Measurements from ENCODE around the gene RCBTB1. TPM values are rescaled to one million over a fixed set of nuclear protein-coding genes. Genes with fewer than 3 reads are reported as not detected.
"Not testable (repeated sequence)": the region's sequence is repeated elsewhere in the genome, so short reads cannot be mapped to it uniquely, and the experiment has no call there.

The RCBTB1 gene
- polyA plus RNA-seq, 3 donors from 2014 or later, result 6.5 to 13.0 (median 10.3) TPM

GRCh38 chr13:49590714-49591113, 5.4 kb upstream of the RCBTB1 start:
- not testable (repeated sequence) for H3K27me3 Mint-ChIP-seq (ENCODE audit: low read depth in 3 of 3); H3K4me3 Mint-ChIP-seq; H3K27ac Mint-ChIP-seq; H3K36me3 Mint-ChIP-seq; H3K9me3 Mint-ChIP-seq; DNase-seq
- peaks cover 2 to 12% of the 10 kb centered on the region in 2 donors for H3K4me1 Mint-ChIP-seq

GRCh38 chr13:49587311-49587847, 2.0 kb upstream of the RCBTB1 start:
- Mint-ChIP-seq H3K36me3 (no peaks in the 10 kb centered on the region), H3K27me3 (ENCODE audit: low read depth in 3 of 3) (peaks cover 0 to 4% (median 0%) of the 10 kb centered on the region in 3 donors), H3K9me3 (no peaks in the 10 kb centered on the region), H3K27ac (no peak overlapping the region), H3K4me1 (peaks cover 11 to 28% of the 10 kb centered on the region in 2 donors), H3K4me3 (no peak overlapping the region)
- DNase-seq, result no peak

DNA sequence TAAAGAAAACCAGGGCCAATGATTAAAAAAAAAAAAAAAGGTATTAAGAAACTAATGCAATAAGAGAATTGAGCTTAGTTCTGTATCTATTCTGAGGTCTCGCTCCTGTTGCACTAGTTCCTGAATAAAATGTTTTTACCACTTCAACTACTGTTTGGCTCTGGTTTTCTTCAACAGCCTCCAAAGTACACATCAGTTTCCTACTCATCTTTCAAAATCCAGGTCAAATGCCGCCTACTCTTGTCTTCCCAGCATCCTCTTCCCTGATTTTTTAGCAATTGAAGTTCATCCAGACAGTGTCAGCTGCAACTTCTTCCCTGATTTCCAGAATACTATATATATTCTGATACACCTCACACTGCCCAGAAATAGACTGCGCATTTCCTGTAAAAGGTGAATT, 1.4 kb upstream of the RCBTB1 start:
- H3K4me1 Mint-ChIP-seq, result peaks cover 11 to 32% of the 10 kb centered on the region in 2 donors
- peaks cover 0 to 2% (median 2%) of the 10 kb centered on the region in 3 donors for H3K36me3 Mint-ChIP-seq
- peaks cover 0 to 4% (median 0%) of the 10 kb centered on the region in 3 donors for H3K27me3 Mint-ChIP-seq (ENCODE audit: low read depth in 3 of 3)
- no peak for DNase-seq
- peak overlapping the region; percentile 84 to 96 (median 89) for H3K4me3 Mint-ChIP-seq
- no peaks in the 10 kb centered on the region for H3K9me3 Mint-ChIP-seq
- H3K27ac Mint-ChIP-seq, result peak overlapping the region in 5 of 6 donors; percentile 9 to 86 (median 55)

- peak overlapping the region; percentile 86 to 96 (median 90) for H3K4me3 Mint-ChIP-seq
- H3K27me3 Mint-ChIP-seq (ENCODE audit: low read depth in 3 of 3), result peaks cover 0 to 4% (median 0%) of the 10 kb centered on the region in 3 donors
- H3K9me3 Mint-ChIP-seq, result no peaks in the 10 kb centered on the region
- peaks cover 9 to 14% (median 12%) of the 10 kb centered on the region in 3 donors for H3K36me3 Mint-ChIP-seq
- H3K4me1 Mint-ChIP-seq, result peaks cover 11 to 41% of the 10 kb centered on the region in 2 donors
- DNase-seq, result peak in 1 of 3 donors; percentile 5
- H3K27ac Mint-ChIP-seq, result peak overlapping the region; percentile 73 to 90 (median 88)
Measured at GRCh38 chr13:49584771-49585182, 581 bp downstream of the RCBTB1 start.

GRCh38 chr13:49580980-49581680, 4.2 kb downstream of the RCBTB1 start:
- peaks cover 11 to 33% of the 10 kb centered on the region in 2 donors for H3K4me1 Mint-ChIP-seq
- H3K27me3 Mint-ChIP-seq (ENCODE audit: low read depth in 3 of 3), result peaks cover 0 to 4% (median 0%) of the 10 kb centered on the region in 3 donors
- peaks cover 9 to 26% (median 15%) of the 10 kb centered on the region in 3 donors for H3K36me3 Mint-ChIP-seq
- DNase-seq, result no peak
- H3K4me3 Mint-ChIP-seq, result no peak overlapping the region
- peak overlapping the region in 1 of 6 donors; percentile 13 for H3K27ac Mint-ChIP-seq
- no peaks in the 10 kb centered on the region for H3K9me3 Mint-ChIP-seq

DNA sequence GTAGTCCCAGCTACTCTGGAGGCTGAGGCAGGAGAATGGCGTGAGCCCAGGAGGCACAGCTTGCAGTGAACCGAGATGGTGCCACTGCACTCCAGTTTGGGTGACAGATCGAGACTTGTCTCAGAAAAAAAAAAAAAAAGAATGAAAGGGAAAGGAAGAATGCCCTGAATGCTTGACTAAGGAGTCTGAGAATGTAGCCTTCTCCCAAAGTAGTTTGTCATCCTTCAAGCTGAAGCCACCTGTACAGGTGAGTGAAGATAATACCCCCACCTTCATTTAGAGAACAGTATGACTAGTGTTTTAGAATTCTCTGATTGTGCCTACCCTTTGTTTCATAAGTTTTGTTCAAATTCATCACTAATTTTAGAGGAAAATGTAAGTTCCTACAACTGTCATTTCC, 5.9 kb downstream of the RCBTB1 start:
- peaks cover 4 to 22% of the 10 kb centered on the region in 2 donors for H3K4me1 Mint-ChIP-seq
- no peaks in the 10 kb centered on the region for H3K9me3 Mint-ChIP-seq
- no peak overlapping the region for H3K4me3 Mint-ChIP-seq
- peaks cover 9 to 26% (median 15%) of the 10 kb centered on the region in 3 donors for H3K36me3 Mint-ChIP-seq
- no peaks in the 10 kb centered on the region for H3K27me3 Mint-ChIP-seq (ENCODE audit: low read depth in 3 of 3)
- no peak for DNase-seq
- no peak overlapping the region for H3K27ac Mint-ChIP-seq

DNA sequence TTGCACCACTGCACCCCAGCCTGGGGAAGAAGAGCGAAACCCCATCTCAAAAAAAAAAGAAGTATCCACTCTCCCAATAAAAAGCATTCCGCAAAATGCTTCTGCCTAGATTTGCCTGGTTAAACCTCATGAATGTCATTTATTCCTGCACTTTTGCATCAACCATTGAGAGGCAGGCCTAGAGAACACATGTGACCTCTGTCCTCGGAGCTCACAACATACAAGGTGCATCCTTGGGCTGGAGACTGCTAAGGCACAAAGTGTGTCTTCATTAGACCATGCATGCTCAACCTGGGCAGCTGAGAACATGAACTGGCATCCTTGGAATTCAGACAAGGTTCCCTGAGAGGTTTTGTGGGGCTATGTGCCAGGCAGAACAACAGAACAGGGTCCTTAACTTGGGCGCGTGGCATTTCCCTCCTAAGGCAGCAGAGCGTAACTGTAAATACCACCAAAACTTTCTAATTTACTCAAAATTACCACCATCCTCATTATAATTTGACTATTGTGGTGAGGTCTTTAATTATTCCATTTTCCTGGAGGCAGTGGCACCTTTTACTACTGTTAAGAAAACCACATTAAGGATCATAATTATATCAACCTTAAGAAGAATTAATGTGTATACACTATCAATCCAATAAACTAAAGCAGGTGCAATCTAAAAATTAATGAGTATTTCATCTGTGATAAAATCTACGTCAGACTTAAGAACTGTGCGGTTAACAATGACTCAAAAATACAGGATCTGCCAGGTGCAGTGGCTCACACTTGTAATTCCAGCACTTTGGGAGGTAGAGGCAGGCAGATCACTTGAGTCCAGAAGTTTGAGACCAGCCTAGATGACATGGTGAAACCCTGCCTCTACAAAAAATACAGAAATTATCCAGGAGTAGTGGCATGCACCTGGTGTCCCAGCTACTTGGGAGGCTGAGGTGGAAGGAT, 13.8 kb downstream of the RCBTB1 start:
- DNase-seq, result no peak
- Mint-ChIP-seq H3K9me3 (no peaks in the 10 kb centered on the region), H3K4me1 (peaks cover 3 to 10% of the 10 kb centered on the region in 2 donors), H3K27me3 (ENCODE audit: low read depth in 3 of 3) (no peaks in the 10 kb centered on the region), H3K4me3 (no peak overlapping the region), H3K36me3 (peaks cover 0 to 10% (median 8%) of the 10 kb centered on the region in 3 donors), H3K27ac (no peak overlapping the region)

DNA sequence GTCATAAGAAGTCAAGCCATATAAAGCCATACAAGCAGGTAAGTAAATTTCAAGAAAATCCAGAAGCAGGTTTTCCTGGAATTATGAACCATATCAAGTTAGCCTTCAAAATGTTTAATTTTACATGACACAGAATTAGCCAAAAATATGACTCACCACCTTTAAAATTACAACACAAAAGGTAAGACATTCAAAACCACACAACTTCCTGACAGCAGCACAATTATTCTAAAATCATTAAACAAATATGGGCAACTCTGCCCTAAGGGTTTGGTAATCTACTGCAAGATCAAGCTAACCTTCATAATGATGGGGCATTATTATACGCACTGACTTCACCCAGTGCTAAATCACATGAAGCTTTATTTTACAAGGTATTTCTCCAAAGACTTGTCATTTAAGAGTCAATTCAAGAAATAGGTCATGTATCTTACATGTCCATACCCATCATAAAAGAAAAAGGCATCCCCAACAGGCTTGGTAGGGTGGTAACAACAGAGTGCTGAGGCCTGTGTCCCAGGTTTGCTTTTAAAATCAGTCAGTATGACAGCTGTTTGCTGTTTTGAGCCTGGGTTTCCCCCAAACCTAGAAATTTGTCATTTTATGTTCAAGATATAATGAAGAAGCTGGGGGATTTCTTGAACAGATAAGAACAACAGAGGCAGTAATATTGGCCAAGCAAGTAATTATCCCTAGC, 15.2 kb downstream of the RCBTB1 start:
- peaks cover 3 to 10% of the 10 kb centered on the region in 2 donors for H3K4me1 Mint-ChIP-seq
- H3K27ac Mint-ChIP-seq, result peak overlapping the region in 2 of 6 donors; percentile 61 to 77
- H3K9me3 Mint-ChIP-seq, result no peaks in the 10 kb centered on the region
- H3K36me3 Mint-ChIP-seq, result peaks cover 4 to 14% (median 11%) of the 10 kb centered on the region in 3 donors
- no peak overlapping the region for H3K4me3 Mint-ChIP-seq
- no peak for DNase-seq
- H3K27me3 Mint-ChIP-seq (ENCODE audit: low read depth in 3 of 3), result no peaks in the 10 kb centered on the region

DNA sequence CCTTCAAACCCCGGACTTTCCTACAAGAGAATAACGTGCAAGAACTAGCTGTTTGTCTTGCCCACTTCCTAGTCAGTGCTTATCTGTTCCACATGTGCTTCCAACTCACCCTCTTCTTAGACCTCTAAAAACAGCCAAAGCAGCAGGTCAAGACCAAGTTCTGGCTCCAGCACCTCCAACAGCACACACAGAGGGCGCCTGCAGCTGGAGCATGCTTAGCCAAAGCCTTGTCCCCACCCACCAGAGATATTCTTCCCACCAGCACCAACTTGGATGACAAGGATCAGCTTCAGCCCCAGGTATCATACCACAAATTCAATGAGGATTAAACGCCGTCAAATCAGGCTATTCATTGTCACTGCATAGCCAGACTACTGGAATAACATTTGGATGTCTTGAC, 17.9 kb downstream of the RCBTB1 start:
- H3K4me1 Mint-ChIP-seq, result peaks cover 3 to 10% of the 10 kb centered on the region in 2 donors
- H3K9me3 Mint-ChIP-seq, result no peaks in the 10 kb centered on the region
- H3K27me3 Mint-ChIP-seq (ENCODE audit: low read depth in 3 of 3), result no peaks in the 10 kb centered on the region
- no peak for DNase-seq
- H3K4me3 Mint-ChIP-seq, result no peak overlapping the region
- no peak overlapping the region for H3K27ac Mint-ChIP-seq
- peaks cover 11 to 24% (median 20%) of the 10 kb centered on the region in 3 donors for H3K36me3 Mint-ChIP-seq

GRCh38 chr13:49566461-49566860, 18.9 kb downstream of the RCBTB1 start:
- Mint-ChIP-seq H3K4me3 (no peak overlapping the region), H3K36me3 (peaks cover 12 to 24% (median 21%) of the 10 kb centered on the region in 3 donors), H3K27ac (peak overlapping the region in 1 of 6 donors; percentile 11), H3K4me1 (peaks cover 3 to 10% of the 10 kb centered on the region in 2 donors), H3K9me3 (no peaks in the 10 kb centered on the region), H3K27me3 (ENCODE audit: low read depth in 3 of 3) (no peaks in the 10 kb centered on the region)
- DNase-seq, result no peak

DNA sequence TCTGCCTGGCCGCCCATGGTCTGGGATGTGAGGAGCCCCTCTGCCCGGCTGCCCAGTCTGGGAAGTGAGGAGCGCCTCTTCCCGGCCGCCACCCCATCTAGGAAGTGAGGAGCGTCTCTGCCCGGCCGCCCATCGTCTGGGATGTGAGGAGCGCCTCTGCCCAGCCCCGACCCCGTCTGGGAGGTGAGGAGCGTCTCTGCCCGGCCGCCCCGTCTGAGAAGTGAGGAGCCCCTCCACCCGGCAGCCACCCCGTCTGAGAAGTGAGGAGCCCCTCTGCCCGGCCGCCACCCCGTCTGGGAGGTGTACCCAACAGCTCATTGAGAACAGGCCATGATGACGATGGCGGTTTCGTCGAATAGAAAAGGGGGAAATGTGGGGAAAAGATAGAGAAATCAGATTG, 19.9 kb downstream of the RCBTB1 start:
- H3K9me3 Mint-ChIP-seq; H3K4me1 Mint-ChIP-seq; H3K27ac Mint-ChIP-seq; DNase-seq; H3K4me3 Mint-ChIP-seq; H3K27me3 Mint-ChIP-seq (ENCODE audit: low read depth in 3 of 3): not testable (repeated sequence)
- H3K36me3 Mint-ChIP-seq, result peaks cover 18 to 30% (median 25%) of the 10 kb centered on the region in 3 donors

GRCh38 chr13:49563516-49563915, 21.8 kb downstream of the RCBTB1 start:
- no peaks in the 10 kb centered on the region for H3K27me3 Mint-ChIP-seq (ENCODE audit: low read depth in 3 of 3)
- H3K9me3 Mint-ChIP-seq, result no peaks in the 10 kb centered on the region
- no peak overlapping the region for H3K4me3 Mint-ChIP-seq
- no peak for DNase-seq
- H3K36me3 Mint-ChIP-seq, result peaks cover 29 to 46% (median 40%) of the 10 kb centered on the region in 3 donors
- no peak overlapping the region for H3K27ac Mint-ChIP-seq
- H3K4me1 Mint-ChIP-seq, result no peaks in the 10 kb centered on the region

- Mint-ChIP-seq H3K4me1 (no peaks in the 10 kb centered on the region), H3K36me3 (peaks cover 30 to 44% (median 39%) of the 10 kb centered on the region in 3 donors), H3K4me3 (no peak overlapping the region), H3K27me3 (ENCODE audit: low read depth in 3 of 3) (no peaks in the 10 kb centered on the region), H3K27ac (no peak overlapping the region), H3K9me3 (no peaks in the 10 kb centered on the region)
- no peak for DNase-seq
Measured at GRCh38 chr13:49561062-49561410, 24.3 kb downstream of the RCBTB1 start.

All from immature natural killer cell (primary cell).